AG09309 (cell line): Measurements from ENCODE around the gene ANXA1.
A peak's percentile ranks its signal among the peaks of the same experiment; 100 is the strongest.

Experiments
- DNase-seq: peaks from one replicate; pipeline ENCODE4 v3.0.0-alpha.2; 2010; ENCODE audit warnings: low read depth
- H3K4me3 ChIP-seq: 2 replicates; pipeline ENCODE4 v1.5.1; 2011; ENCODE audit warnings: mild to moderate bottlenecking, low read depth, low read length, moderate library complexity; ENCODE audit not compliant: control insufficient read depth
- TF ChIP-seq, protein P1 (sequence below): IDR thresholded peaks from 2 replicates; pipeline ENCODE4 v1.5.1; 2011; ENCODE audit warnings: mild to moderate bottlenecking, low read depth, low read length, inconsistent platforms; ENCODE audit not compliant: insufficient read depth, control insufficient read depth; ENCODE audit errors: missing control alignments

Gene ANXA1

DNA sequence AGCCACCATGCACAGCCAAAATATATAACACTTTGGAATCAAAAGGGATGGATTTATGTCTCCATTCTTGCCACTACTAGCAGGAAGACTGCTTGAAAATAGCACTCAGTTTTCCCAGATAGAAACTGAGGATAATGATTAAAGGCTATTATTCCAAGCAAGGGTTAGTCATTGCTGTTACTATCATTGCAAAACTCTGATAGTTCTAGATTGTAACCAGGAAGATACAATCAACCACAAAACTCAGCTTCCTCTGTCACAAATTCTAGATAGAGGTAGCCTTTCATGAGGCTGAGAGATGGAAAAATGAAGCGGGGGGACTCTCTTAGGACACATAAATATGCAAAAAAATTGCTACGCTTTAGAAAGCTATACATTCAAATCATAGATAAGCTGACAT, 3.1 kb downstream of the ANXA1 start:
- H3K4me3 ChIP-seq, result peak overlapping the region; percentile 62
- no peak for DNase-seq
- TF ChIP-seq, protein P1, sequence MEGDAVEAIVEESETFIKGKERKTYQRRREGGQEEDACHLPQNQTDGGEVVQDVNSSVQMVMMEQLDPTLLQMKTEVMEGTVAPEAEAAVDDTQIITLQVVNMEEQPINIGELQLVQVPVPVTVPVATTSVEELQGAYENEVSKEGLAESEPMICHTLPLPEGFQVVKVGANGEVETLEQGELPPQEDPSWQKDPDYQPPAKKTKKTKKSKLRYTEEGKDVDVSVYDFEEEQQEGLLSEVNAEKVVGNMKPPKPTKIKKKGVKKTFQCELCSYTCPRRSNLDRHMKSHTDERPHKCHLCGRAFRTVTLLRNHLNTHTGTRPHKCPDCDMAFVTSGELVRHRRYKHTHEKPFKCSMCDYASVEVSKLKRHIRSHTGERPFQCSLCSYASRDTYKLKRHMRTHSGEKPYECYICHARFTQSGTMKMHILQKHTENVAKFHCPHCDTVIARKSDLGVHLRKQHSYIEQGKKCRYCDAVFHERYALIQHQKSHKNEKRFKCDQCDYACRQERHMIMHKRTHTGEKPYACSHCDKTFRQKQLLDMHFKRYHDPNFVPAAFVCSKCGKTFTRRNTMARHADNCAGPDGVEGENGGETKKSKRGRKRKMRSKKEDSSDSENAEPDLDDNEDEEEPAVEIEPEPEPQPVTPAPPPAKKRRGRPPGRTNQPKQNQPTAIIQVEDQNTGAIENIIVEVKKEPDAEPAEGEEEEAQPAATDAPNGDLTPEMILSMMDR, result no peak

DNA sequence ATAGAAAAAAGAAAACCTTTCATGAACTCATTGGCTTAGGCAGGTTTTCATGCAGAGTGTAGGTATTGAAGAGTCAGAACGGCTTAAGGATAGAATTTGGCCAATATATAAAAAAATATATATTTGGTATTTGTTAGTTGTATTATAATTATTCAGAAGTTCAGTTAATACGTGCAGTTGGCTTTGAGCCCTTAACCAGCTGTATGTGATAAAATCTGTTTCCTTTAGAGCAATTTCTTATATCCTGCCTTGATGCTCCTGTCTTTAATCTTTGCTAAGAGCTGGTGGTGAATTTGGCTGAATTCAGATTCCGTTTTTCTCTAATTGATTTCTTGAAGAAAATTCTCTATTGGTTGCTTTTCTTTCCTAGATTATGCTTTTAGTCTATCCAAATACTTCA, 3.7 kb downstream of the ANXA1 start:
- TF ChIP-seq, protein P1, result no peak
- DNase-seq, result no peak
- H3K4me3 ChIP-seq, result no peak overlapping the region

DNA sequence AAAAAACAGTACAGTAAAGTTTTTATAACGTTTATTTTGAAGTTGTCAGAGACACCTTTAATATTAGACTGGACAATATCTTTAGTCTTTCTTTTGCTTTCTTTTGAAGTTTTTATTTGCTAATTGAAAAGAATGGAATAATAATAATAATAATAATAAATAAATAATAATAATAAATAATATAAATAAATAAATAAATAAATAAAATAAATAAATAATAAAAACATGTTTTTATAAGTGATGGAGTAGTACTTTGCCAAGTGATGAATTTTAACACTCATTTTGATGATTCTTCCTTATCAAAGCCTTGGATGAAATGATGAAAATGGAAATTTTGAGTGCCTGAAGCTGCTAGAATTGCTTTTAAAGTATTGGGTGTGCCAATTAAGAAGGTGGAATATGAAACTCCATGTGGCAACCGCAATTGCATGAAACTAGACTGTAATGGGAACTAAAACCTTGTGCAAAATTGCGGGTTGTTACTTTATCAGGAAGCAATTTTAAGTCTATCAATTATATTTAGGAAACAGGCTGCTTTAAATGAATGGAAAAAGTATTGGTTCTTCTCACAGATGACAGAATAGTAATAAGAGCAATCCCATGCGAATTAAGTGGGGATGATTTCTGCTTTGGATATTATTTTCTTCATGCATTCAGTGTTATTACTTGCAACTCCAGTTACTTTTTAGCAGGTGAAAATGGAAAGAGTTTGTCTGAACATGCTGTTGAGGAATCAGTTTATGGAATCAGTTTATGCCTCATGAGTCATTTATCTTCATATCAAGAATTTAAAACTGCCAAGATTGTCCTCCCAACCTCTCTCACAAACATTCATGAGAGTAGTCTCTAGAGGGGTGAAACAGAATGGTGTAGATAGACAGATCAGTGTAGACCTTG, 4.6 kb downstream of the ANXA1 start:
- no peak for DNase-seq
- TF ChIP-seq, protein P1, result no peak
- H3K4me3 ChIP-seq, result no peak overlapping the region

DNA sequence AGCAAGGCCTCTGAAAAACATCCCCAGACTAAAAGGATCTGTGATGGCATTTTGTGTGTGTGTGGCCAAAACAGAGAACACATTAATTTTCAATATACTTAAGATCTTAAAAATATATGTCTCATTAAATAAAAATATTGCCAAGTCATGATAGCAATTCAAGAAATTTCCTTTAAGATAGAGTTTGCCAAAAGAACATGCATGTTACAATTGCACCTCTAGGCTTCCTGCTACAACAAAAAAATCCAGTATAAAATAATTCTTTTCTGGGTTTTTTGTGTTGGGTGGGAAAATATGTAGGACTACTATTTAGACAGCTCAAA, 5.2 kb downstream of the ANXA1 start:
- no peak for DNase-seq
- TF ChIP-seq, protein P1, result no peak
- no peak overlapping the region for H3K4me3 ChIP-seq

DNA sequence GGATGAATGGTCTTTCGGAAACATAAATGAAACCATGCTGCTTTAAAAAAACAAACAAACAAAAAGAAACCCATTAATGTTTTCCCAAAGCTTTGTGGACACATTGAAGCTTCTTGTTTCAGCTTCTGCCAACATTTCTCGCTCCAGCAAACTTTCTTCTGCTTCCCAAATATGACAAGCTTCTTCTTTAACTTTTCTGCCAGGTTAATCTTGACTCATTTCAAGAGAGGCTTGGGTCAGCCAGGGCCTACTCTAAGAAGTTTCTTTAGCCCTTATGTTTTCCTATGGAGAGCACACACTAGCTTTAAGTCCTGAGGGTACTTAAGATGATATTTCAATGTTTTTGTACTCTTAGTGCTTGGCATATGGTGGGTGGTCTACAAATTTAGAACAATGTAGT, 6.1 kb downstream of the ANXA1 start:
- no peak overlapping the region for H3K4me3 ChIP-seq
- DNase-seq, result no peak
- TF ChIP-seq, protein P1, result no peak

DNA sequence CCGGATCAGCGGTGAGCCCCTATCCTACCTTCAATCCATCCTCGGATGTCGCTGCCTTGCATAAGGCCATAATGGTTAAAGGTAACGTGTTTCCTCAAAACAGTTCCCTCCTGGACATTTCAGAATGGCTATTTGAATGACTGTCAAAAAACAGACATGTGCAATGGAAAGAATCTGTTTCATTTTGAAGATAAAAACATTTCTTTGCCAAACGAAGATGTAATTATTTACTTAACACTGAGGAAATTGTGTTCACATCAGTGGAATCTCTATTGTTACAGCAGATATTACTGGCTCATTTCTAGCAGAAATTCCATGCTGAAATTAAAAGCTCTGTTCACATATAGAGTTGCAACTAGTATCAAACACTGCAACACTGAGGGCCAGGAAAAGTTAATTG, 7.1 kb downstream of the ANXA1 start:
- no peak overlapping the region for H3K4me3 ChIP-seq
- no peak for DNase-seq
- TF ChIP-seq, protein P1, result no peak
